Measurements from ENCODE around the gene SMS. TPM values are rescaled to one million over a fixed set of nuclear protein-coding genes. Genes with fewer than 3 reads are reported as not detected.

SMS gene
- total and polyA plus RNA-seq, 2 donors (not counting 1 experiment from before 2014, with no cell fraction given) = 129 to 252 TPM

DNA sequence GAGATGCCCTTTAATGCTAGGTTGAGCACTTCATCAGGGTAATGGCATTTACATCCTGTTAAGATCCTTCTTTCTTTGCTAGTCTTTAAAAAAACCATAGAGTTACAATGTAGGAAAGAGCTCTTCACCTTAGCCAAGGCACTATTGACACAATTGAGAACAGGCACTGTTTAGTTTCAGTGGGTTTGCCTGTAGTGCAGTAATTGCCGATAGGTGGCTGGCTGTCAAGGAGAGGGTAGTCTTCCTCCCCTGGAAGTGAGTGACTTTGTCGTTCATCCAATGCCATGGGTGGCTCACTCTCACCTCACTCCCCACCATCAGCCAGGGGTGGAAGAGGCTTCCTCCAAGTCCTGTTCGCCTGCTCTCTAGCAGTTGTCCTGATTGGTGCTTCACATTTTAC, 34.7 kb downstream of the SMS start:
- Histone ChIP-seq H3K79me2 (ENCODE audit: control insufficient read depth, insufficient read depth, low read length) (peaks cover 7% of the 10 kb centered on the region), H3K36me3 (ENCODE audit: control insufficient read depth, insufficient read depth, low read length) (peaks cover 3% of the 10 kb centered on the region)

GRCh38 chrX:21975812-21976211, 35.3 kb downstream of the SMS start:
- Histone ChIP-seq H3K4me1 (ENCODE audit: control insufficient read depth, extremely low read depth, insufficient read depth, low read length) (no peaks in the 10 kb centered on the region), H3K79me2 (ENCODE audit: control insufficient read depth, insufficient read depth, low read length) (peaks cover 7% of the 10 kb centered on the region), H3K9ac (ENCODE audit: insufficient read depth, low read length) (no peak overlapping the region), H3K27me3 (ENCODE audit: control insufficient read depth, insufficient read depth, low read length) (no peaks in the 10 kb centered on the region), H3K4me2 (ENCODE audit: extremely low read depth, insufficient read depth, low read length) (no peak overlapping the region), H4K20me1 (ENCODE audit: control insufficient read depth, extremely low read depth, insufficient read depth, low read length) (no peaks in the 10 kb centered on the region), H3K36me3 (ENCODE audit: control insufficient read depth, insufficient read depth, low read length) (peaks cover 3% of the 10 kb centered on the region), H3K4me3 (replicated peaks in 1 of 4; ENCODE audit: control extremely low read depth in 1 of 4, insufficient read depth in 1 of 4, low read depth in 3 of 4, low read length in 4 of 4) (no peak overlapping the region), H2AFZ (ENCODE audit: low read length) (no peak overlapping the region), H3K9me3 (ENCODE audit: control insufficient read depth, insufficient read depth, low read depth, low read length) (no peaks in the 10 kb centered on the region), H3K27ac (ENCODE audit: insufficient read depth, low read length) (peak overlapping the region; percentile 34)
- DNase-seq (ENCODE audit: low read depth in 2 of 2) = peak; percentile 71 to 89
- TF ChIP-seq, protein P1, sequence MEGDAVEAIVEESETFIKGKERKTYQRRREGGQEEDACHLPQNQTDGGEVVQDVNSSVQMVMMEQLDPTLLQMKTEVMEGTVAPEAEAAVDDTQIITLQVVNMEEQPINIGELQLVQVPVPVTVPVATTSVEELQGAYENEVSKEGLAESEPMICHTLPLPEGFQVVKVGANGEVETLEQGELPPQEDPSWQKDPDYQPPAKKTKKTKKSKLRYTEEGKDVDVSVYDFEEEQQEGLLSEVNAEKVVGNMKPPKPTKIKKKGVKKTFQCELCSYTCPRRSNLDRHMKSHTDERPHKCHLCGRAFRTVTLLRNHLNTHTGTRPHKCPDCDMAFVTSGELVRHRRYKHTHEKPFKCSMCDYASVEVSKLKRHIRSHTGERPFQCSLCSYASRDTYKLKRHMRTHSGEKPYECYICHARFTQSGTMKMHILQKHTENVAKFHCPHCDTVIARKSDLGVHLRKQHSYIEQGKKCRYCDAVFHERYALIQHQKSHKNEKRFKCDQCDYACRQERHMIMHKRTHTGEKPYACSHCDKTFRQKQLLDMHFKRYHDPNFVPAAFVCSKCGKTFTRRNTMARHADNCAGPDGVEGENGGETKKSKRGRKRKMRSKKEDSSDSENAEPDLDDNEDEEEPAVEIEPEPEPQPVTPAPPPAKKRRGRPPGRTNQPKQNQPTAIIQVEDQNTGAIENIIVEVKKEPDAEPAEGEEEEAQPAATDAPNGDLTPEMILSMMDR (conservative IDR thresholded peaks at IDR 0.05 in 1 of 2, IDR thresholded peaks at IDR 0.05 in 1 of 2; ENCODE audit: low read depth in 1 of 2, low read length in 2 of 2) = peak; percentile 41 to 42
- no peak for TF ChIP-seq EZH2 (IDR thresholded peaks at IDR 0.05; ENCODE audit: low read length, missing control alignments)

More for the DNA sequence above, 34.7 kb downstream of the SMS start:
- no peaks in the 10 kb centered on the region for H3K9me3 ChIP-seq (ENCODE audit: control insufficient read depth, insufficient read depth, low read depth, low read length)
- peak overlapping the region; percentile 34 for H3K27ac ChIP-seq (ENCODE audit: insufficient read depth, low read length)
- H2AFZ ChIP-seq (ENCODE audit: low read length) = no peak overlapping the region
- H3K4me3 ChIP-seq (replicated peaks in 1 of 4; ENCODE audit: control extremely low read depth in 1 of 4, insufficient read depth in 1 of 4, low read depth in 3 of 4, low read length in 4 of 4) = no peak overlapping the region
- DNase-seq (ENCODE audit: low read depth in 2 of 2) = no peak
- no peaks in the 10 kb centered on the region for H4K20me1 ChIP-seq (ENCODE audit: control insufficient read depth, extremely low read depth, insufficient read depth, low read length)
- H3K9ac ChIP-seq (ENCODE audit: insufficient read depth, low read length) = no peak overlapping the region
- no peaks in the 10 kb centered on the region for H3K4me1 ChIP-seq (ENCODE audit: control insufficient read depth, extremely low read depth, insufficient read depth, low read length)
- H3K4me2 ChIP-seq (ENCODE audit: extremely low read depth, insufficient read depth, low read length) = no peak overlapping the region
- H3K27me3 ChIP-seq (ENCODE audit: control insufficient read depth, insufficient read depth, low read length) = no peaks in the 10 kb centered on the region
- no peak for TF ChIP-seq EZH2 (IDR thresholded peaks at IDR 0.05; ENCODE audit: low read length, missing control alignments)
- TF ChIP-seq, protein P1 (conservative IDR thresholded peaks at IDR 0.05 in 1 of 2, IDR thresholded peaks at IDR 0.05 in 1 of 2; ENCODE audit: low read depth in 1 of 2, low read length in 2 of 2) = no peak

DNA sequence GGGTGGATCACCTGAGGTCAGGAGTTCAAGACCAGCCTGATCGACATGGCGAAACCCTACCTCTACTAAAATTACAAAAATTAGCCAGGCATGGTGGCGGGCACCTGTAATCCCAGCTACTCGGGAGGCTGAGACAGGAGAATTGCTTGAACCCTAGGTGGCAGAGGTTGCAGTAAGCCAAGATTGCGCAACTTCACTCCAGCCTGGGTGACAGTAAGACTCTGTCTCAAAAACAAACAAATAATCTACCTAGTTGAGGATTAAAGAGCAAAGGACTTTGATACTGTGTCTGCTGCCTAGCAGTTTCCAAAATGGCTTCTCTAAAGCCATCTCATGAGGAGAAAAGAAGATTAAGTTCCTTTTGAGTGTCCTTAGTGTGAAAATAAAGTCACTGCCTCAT, 37.8 kb downstream of the SMS start:
- H3K27ac ChIP-seq (ENCODE audit: insufficient read depth, low read length) = no peak overlapping the region
- TF ChIP-seq, protein P1 (conservative IDR thresholded peaks at IDR 0.05 in 1 of 2, IDR thresholded peaks at IDR 0.05 in 1 of 2; ENCODE audit: low read depth in 1 of 2, low read length in 2 of 2) = no peak
- TF ChIP-seq EZH2 (IDR thresholded peaks at IDR 0.05; ENCODE audit: low read length, missing control alignments) = no peak
- H2AFZ ChIP-seq (ENCODE audit: low read length) = no peak overlapping the region
- no peaks in the 10 kb centered on the region for H3K9me3 ChIP-seq (ENCODE audit: control insufficient read depth, insufficient read depth, low read depth, low read length)
- no peak for DNase-seq (ENCODE audit: low read depth in 2 of 2)
- H4K20me1 ChIP-seq (ENCODE audit: control insufficient read depth, extremely low read depth, insufficient read depth, low read length) = no peaks in the 10 kb centered on the region
- peaks cover 7% of the 10 kb centered on the region for H3K79me2 ChIP-seq (ENCODE audit: control insufficient read depth, insufficient read depth, low read length)
- no peak overlapping the region for H3K4me2 ChIP-seq (ENCODE audit: extremely low read depth, insufficient read depth, low read length)
- no peaks in the 10 kb centered on the region for H3K4me1 ChIP-seq (ENCODE audit: control insufficient read depth, extremely low read depth, insufficient read depth, low read length)
- H3K36me3 ChIP-seq (ENCODE audit: control insufficient read depth, insufficient read depth, low read length) = peaks cover 3% of the 10 kb centered on the region
- H3K27me3 ChIP-seq (ENCODE audit: control insufficient read depth, insufficient read depth, low read length) = no peaks in the 10 kb centered on the region
- H3K4me3 ChIP-seq (replicated peaks in 1 of 4; ENCODE audit: control extremely low read depth in 1 of 4, insufficient read depth in 1 of 4, low read depth in 3 of 4, low read length in 4 of 4) = no peak overlapping the region
- H3K9ac ChIP-seq (ENCODE audit: insufficient read depth, low read length) = no peak overlapping the region
